Endodermal cell (in vitro differentiated cells): ENCODE measurements around the gene TULP4. TPM values are rescaled to one million over a fixed set of nuclear protein-coding genes. Genes with fewer than 3 reads are reported as not detected.
A peak's percentile ranks its signal among the peaks of the same experiment; 100 is the strongest.

Experiments used
- DNase-seq: peaks from one replicate; pipeline ENCODE4 v3.0.0-alpha.2; 2017
- H3K27ac ChIP-seq: 2 replicates; pipeline ENCODE4 v1.5.1; 2013; ENCODE audit warnings: mild to moderate bottlenecking, low read depth, low read length, moderate library complexity
- H3K27me3 ChIP-seq: 2 replicates; pipeline ENCODE4 v1.6.1; 2013; ENCODE audit warnings: mild to moderate bottlenecking, low read length, moderate library complexity; ENCODE audit not compliant: insufficient read depth, control insufficient read depth, poor library complexity, severe bottlenecking
- H3K36me3 ChIP-seq: 2 replicates; pipeline ENCODE4 v1.7.0; 2013; ENCODE audit warnings: mild to moderate bottlenecking, low read length, moderate library complexity; ENCODE audit not compliant: control insufficient read depth, insufficient read depth
- H3K4me1 ChIP-seq: one replicate; pipeline ENCODE4 v1.7.0; 2013; ENCODE audit warnings: low read length; ENCODE audit not compliant: control insufficient read depth, insufficient read depth
- H3K4me3 ChIP-seq: 2 replicates; pipeline ENCODE4 v1.5.1; 2013; ENCODE audit warnings: mild to moderate bottlenecking, low read length, moderate library complexity
- H3K9ac ChIP-seq: 2 replicates; pipeline ENCODE4 v1.6.1; 2013; ENCODE audit warnings: mild to moderate bottlenecking, low read length, moderate library complexity; ENCODE audit not compliant: poor library complexity, severe bottlenecking; ENCODE audit errors: extremely low read depth
- H3K9me3 ChIP-seq: 2 replicates; pipeline ENCODE4 v1.6.1; 2013; ENCODE audit warnings: mild to moderate bottlenecking, low read length, moderate library complexity; ENCODE audit not compliant: control insufficient read depth
- H3K27ac Mint-ChIP-seq: 2 replicates; pipeline ENCODE4 v1.8.0; 2020; ENCODE audit warnings: mixed read lengths
- H3K27me3 Mint-ChIP-seq: 2 replicates; pipeline ENCODE4 v1.8.0; 2021; ENCODE audit warnings: mild to moderate bottlenecking, mixed read lengths; ENCODE audit not compliant: insufficient read depth
- H3K36me3 Mint-ChIP-seq: 2 replicates; pipeline ENCODE4 v1.8.0; 2020; ENCODE audit warnings: low read depth, mixed read lengths
- H3K4me1 Mint-ChIP-seq: 2 replicates; pipeline ENCODE4 v1.8.0; 2020; ENCODE audit warnings: mixed read lengths
- H3K4me3 Mint-ChIP-seq: 2 replicates; pipeline ENCODE4 v1.8.0; 2020; ENCODE audit warnings: mild to moderate bottlenecking, moderate library complexity, mixed read lengths
- H3K9me3 Mint-ChIP-seq: 2 replicates; pipeline ENCODE4 v1.8.0; 2020; ENCODE audit warnings: mild to moderate bottlenecking, mixed read lengths
- CTCF ChIP-seq: fragments of 200-600 bp; sonication (generic); conservative IDR thresholded peaks from 2 replicates; pipeline ENCODE4 v1.5.0; 2021; ENCODE audit warnings: antibody characterized with exemption, mild to moderate bottlenecking
- WGBS, 2 experiments: methylation state at CpG; one replicate each; pipeline versions ENCODE4 v1.1.5 to v1.1.7; 2013; ENCODE audit warnings: missing lambda C conversion rate in 2 of 2, mixed read lengths in 1 of 2; ENCODE audit not compliant: insufficient coverage in 1 of 2, insufficient read length in 1 of 2; 5-methylcytosine and 5-hydroxymethylcytosine counted together
- total RNA-seq, 2 donors: library from RNA; stranded (reverse); fragmentation: NEBNext Ultra II Directional in 1 of 2; extraction: Animal tissue kit (Norgen Biotek cat#: 25700) in 1 of 2; gene quantifications; 2 replicates in 1 of 2; 3 replicates in 1 of 2; pipeline ENCODE4 v1.2.1, GENCODE V29; 2021

TULP4 gene
- total RNA-seq, 2 donors from 2014 or later, result 102 to 103 TPM

- H3K4me1 Mint-ChIP-seq, result peaks cover 21% of the 10 kb centered on the region
- WGBS, 2 experiments, result 91 to 100% methylated on average over 4 to 6 of the region's 6 CpGs
- no peaks in the 10 kb centered on the region for H3K9me3 Mint-ChIP-seq
- Histone ChIP-seq H3K27me3 (no peaks in the 10 kb centered on the region), H3K4me1 (no peaks in the 10 kb centered on the region), H3K36me3 (peaks cover 42% of the 10 kb centered on the region), H3K9me3 (peaks cover 22% of the 10 kb centered on the region), H3K4me3 (no peak overlapping the region), H3K9ac (no peak overlapping the region), H3K27ac (no peak overlapping the region)
- no peak for TF ChIP-seq CTCF
- H3K36me3 Mint-ChIP-seq, result peaks cover 28% of the 10 kb centered on the region
- no peak overlapping the region for H3K4me3 Mint-ChIP-seq
- H3K27me3 Mint-ChIP-seq, result no peaks in the 10 kb centered on the region
- no peak for DNase-seq
- peak overlapping the region; percentile 4 for H3K27ac Mint-ChIP-seq
Observed at GRCh38 chr6:158284876-158285655, 27.2 kb upstream of the TULP4 start.

- no peaks in the 10 kb centered on the region for H3K27me3 Mint-ChIP-seq
- no peaks in the 10 kb centered on the region for H3K27me3 ChIP-seq
- peaks cover 25% of the 10 kb centered on the region for H3K9me3 ChIP-seq
- DNase-seq, result no peak
- H3K4me1 Mint-ChIP-seq, result peaks cover 21% of the 10 kb centered on the region
- 89 to 91% methylated on average over 4 to 5 of the region's 5 CpGs for WGBS, 2 experiments
- no peak overlapping the region for H3K4me3 ChIP-seq
- no peak overlapping the region for H3K4me3 Mint-ChIP-seq
- no peak overlapping the region for H3K9ac ChIP-seq
- H3K9me3 Mint-ChIP-seq, result no peaks in the 10 kb centered on the region
- H3K4me1 ChIP-seq, result no peaks in the 10 kb centered on the region
- H3K27ac ChIP-seq, result peak overlapping the region; percentile 19
- no peak for TF ChIP-seq CTCF
- peaks cover 48% of the 10 kb centered on the region for H3K36me3 ChIP-seq
- peaks cover 34% of the 10 kb centered on the region for H3K36me3 Mint-ChIP-seq
- H3K27ac Mint-ChIP-seq, result no peak overlapping the region
Observed at GRCh38 chr6:158285656-158286021, 26.6 kb upstream of the TULP4 start.

GRCh38 chr6:158286413-158286812 is 25.9 kb upstream of the TULP4 start:
- Histone ChIP-seq H3K9ac (no peak overlapping the region), H3K27me3 (no peaks in the 10 kb centered on the region), H3K4me1 (no peaks in the 10 kb centered on the region), H3K4me3 (no peak overlapping the region), H3K36me3 (peaks cover 55% of the 10 kb centered on the region), H3K27ac (no peak overlapping the region), H3K9me3 (peaks cover 32% of the 10 kb centered on the region)
- H3K36me3 Mint-ChIP-seq, result peaks cover 40% of the 10 kb centered on the region
- no peak for DNase-seq
- WGBS, 2 experiments, result no CpG with 5 or more reads among the region's 1 CpG
- H3K27me3 Mint-ChIP-seq, result no peaks in the 10 kb centered on the region
- TF ChIP-seq CTCF, result no peak
- no peak overlapping the region for H3K27ac Mint-ChIP-seq
- H3K4me3 Mint-ChIP-seq, result no peak overlapping the region
- no peaks in the 10 kb centered on the region for H3K9me3 Mint-ChIP-seq
- peaks cover 21% of the 10 kb centered on the region for H3K4me1 Mint-ChIP-seq
